Measurements from ENCODE around the gene FLVCR1.

- TF ChIP-seq CTCF (IDR thresholded peaks at IDR 0.05) (no peak), POLR2AphosphoS5 (IDR thresholded peaks at IDR 0.05) (no peak), EP300 (IDR thresholded peaks at IDR 0.05) (no peak)
Observed at GRCh38 chr1:212873518-212873917, 15.4 kb downstream of the FLVCR1 start.

All from upper lobe of left lung (tissue), 4 donors.